DMS114 treated with DMSO at 0.1 percent for 48 hours (cell line): ENCODE data around the gene VRK1.
A peak's percentile ranks its signal among the peaks of the same experiment; 100 is the strongest.
"Not testable (repeated sequence)": the region's sequence is repeated elsewhere in the genome, so short reads cannot be mapped to it uniquely, and the experiment has no call there.

Source experiments
- DNase-seq: peaks from one replicate; lab custom pipeline; 2025; ENCODE audit not compliant: unreplicated experiment; lab: John Stamatoyannopoulos, UW

The VRK1 gene, protein sequence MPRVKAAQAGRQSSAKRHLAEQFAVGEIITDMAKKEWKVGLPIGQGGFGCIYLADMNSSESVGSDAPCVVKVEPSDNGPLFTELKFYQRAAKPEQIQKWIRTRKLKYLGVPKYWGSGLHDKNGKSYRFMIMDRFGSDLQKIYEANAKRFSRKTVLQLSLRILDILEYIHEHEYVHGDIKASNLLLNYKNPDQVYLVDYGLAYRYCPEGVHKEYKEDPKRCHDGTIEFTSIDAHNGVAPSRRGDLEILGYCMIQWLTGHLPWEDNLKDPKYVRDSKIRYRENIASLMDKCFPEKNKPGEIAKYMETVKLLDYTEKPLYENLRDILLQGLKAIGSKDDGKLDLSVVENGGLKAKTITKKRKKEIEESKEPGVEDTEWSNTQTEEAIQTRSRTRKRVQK

DNA sequence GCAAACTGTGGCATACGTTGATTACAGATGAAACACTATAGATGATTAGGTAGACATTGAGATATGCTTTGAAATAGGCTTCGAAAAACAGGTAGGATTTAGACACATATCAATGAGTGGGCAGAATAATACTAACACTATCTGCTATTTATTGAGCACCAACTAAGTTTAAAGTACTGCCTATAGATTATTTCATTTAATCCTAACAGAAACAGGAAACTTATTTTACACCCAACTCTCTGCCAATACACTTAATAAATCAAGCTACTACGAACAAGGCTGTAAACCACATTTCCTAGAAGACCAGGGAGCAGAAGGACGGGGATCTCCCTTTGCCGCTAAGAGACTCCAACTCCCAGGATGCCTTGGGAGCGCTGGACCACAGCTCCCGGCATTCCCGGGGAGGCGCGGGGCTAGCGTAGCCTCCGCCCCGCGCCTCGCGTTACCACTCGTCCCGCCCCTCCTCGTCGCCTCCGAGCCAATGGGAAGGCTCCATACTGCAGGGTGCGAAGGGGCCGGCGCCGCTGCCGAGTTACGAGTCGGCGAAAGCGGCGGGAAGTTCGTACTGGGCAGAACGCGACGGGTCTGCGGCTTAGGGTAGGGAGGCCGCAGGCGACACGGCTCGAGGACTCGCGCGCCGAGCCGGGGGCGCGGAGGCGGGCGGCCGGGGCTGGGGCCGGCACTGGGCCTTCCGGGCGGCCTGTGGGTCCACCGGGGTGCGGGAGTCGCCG lies at the start of gene VRK1:
Gene VRK1, plus strand, starts transcription at position 532 of the 731 bp plus-strand sequence. CDS start 36,090 bp downstream, outside the sequence.
- DNase-seq = peak; percentile 90

DNA sequence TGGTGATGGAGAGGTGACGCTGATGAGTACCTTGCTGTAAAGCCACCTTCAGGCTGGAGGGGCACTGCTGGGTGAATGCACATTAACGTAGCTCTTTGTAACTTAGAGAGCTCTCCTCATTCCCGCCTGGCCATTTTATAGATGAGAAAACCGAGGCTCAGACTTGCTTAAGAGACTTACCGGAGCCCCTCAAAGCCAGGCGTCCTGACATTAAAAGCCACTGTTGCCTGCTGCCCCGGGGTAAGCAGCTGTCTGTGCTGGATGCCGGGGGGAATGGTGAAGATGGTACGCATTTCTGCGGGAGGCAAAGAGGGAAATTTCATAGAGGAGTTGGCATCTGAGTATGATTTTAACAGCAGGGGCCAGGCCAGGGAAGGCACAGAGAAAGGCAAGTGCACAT lies 49.6 kb upstream of the VRK1 start:
- no peak for DNase-seq

DNA sequence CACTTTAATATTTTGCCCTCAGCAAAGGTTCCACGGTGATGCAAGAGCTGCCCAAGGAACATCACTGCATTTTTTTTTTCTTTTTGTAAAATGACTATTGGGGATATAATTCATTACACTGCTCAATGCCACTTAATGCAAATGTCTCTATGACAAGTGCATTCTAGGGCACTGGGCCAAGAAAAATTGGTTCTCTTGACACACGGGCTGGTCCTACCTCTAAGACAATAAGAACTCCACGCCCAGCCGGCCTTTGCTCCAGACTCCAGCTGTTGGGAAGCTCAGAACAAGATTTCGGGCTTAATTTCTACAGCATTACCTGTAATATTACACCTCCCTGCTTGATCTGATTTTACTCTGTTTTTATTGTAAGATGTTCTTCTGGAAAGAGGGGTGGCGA lies 48.8 kb upstream of the VRK1 start:
- no peak for DNase-seq

DNA sequence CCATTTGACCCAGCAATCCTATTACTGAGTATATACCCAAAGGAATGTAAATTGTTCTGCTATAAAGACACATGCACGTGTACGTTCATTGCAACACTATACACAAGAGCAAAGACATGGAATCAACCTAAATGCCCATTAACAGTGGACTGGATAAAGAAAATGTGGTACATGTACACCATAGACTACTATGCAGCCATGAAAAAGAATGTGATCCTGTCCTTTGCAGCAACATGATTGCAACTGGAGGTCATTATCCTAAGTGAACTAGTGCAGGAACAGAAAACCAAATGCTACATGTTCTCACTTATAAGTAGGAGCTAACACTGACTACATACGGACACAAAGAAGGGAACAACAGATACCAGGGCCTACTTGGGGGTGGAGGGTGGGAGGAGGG lies 45.7 kb upstream of the VRK1 start:
- DNase-seq = no peak

DNA sequence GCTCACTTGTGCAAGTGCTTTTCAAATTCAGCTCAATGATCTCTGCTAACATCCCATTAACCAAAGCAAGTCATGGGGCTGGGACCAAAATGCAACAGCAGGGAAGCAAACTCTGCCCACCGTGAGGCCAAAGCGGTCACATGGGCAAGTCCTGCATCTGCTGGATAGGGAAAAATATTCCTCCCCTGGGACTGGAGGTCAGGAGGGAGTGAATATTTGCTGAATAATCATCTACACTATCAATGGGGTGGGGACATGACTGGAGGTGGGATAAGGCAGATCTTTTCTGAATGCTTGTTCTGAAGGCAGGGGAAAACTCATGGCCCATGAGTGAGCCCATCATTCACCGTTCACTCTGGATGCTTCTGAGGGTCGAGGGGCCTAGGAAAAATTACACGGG lies 45.1 kb upstream of the VRK1 start:
- no peak for DNase-seq

DNA sequence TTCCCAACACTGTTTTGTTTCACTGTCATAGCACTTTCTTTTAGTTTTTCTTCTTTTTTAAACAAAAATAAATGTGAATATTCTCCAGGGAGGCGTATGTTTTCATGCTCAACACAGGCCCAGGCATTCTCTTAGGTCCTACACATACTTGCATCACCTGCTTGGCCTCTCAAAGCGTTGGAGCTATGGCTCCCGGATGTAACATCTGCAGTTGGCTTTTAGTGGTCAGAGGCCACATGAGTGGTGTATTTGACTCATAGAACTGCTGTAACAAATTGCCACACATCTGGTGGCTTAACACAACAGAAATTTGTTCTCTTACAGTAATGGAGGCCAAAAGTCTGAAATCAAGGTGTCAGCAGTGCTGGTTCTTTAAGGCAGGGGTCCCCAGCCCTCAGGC lies 44.6 kb upstream of the VRK1 start:
- no peak for DNase-seq

DNA sequence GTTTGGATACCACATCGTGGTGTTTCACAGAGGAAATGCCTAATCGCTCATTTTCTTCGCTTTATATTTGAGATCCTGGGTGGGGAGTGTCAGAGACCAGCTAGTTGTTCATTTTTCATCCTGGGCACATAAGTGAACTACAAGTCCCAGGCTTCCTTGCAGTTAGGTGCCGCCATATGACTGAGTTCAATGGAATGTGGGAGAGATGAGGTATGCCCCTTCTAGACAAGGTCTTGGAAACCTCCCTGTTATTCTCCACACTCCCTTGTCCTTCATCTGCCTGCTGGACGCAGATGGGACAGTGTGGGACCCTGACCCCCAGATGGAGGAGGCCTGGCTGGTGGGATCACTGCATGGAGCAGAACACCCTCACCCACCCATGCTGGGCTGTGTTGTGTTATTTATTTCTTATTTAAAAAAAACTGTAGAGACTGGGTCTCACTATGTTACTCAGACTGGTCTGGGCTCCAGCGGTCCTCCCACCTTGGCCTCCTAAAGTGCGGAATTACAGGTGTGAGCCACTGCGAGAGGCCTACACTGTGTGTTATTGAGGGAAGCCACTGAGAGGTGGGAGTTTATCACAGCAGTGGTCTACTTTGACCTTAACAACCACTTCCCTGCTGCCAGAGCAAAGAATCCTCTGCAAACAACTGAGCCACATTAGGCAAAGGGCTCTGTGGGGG lies 42.9 kb upstream of the VRK1 start:
- no peak for DNase-seq

DNA sequence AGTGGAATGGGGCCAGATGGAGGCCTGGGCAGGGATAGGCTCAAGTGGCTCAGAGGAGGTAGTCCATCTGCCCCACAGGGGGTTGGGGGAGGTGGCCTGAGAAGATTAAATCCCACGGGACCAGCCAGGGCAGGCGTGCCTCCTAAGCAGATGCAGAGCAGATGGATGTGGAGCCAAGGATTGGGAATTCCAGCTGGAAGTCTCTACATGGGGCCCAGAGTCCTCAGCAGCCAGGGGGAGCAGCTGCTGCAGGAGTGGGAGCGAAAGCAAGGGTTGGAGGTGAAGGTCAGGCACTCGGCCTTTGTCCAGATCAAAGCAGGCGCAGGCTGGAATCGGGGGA lies 42.4 kb upstream of the VRK1 start:
- no peak for DNase-seq

DNA sequence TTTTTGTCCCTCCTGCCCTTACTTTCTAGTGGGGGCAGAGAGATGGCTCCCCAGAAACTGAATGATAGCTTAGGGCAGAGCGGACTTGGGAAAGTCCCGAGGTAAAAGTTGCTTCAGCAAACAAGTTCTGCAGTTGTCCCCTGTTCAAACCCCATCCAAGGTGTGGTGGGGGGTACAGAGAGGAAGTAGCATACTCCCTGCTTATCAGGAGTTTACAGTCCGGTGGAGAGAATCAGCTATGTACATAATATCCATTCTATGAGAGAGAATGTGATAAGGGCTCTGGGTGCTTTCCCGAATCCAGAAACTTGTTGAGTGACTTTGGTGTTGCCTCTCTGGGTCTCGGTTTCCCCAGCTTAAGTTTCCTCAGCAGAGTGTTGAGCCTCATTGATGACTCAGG lies 40.4 kb upstream of the VRK1 start:
- DNase-seq = no peak

DNA sequence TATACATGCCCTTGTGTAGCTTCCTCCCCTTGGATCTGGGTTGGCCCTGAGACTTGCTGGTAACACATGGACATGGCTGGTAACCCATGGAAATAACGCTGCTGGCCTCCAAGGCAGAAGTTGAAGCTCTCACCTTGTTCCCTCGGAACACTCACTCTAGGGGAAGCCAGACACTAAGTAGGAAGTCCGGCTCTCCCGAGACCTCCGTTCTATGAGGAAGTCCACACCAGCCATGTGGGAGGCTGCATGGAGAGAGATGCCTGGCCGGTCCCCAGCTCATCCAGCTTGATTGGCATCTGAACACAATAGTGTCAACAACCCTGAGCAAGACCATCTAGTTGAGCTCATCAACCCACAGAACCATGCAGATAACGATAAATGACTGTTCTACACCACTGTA lies 39.7 kb upstream of the VRK1 start:
- DNase-seq = no peak

DNA sequence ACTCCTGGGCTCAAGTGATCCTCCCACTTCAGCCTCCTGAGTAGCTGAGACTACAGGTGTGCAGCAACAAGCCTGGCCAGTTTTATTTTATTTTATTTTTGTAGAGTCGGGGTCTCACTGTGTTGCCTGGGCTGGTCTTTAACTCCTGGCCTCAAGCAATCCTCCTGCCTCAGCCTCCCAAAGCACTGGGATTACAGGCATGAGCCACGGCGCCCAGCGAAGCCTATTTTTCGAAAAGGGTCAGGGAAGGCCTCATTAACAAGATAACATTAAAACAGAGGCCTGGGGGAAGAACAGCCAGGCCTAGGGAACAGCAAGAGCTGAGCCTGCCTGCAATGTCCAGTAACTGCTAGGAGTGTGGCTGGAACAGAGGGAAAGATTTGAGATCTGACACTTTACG lies 36.1 kb upstream of the VRK1 start:
- DNase-seq = no peak

DNA sequence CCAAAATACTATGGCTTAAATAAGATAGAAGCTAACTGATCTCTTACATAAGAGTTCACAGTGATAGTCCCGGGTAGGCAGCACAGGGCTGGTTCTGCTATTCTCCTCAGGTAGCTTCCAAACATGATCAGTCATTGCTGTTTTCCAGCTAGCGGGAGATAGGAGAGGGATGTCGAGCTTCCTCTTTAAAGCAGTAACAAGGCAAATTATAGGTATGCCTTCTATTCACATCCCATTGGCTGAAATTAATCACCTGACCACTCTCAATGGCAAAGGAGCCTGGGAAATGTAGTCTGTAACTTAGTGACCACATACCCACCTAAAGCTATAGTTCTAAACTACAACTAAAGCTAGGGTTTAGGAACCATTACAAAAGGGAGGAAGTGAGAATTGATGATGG lies 34.5 kb upstream of the VRK1 start:
- DNase-seq = peak; percentile 69

DNA sequence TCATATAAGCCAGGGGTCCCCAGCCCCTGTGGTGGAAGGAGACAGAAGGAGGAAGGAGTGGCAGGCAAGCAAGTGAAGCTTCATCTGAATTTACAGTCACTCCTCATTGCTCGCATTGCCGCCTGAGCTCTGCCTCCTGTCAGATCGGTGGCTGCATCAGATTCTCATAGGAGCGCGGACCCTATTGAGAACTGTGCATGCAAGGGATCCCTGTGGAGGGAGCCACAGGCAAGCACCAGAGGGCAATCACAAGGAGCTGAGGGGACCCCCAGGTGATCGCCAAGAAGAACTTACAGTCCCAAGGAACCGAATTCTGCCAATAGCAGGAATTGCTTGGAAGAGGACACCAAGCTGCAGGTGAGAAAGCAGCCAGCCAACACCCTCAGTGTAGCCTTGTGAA lies 33.2 kb upstream of the VRK1 start:
- no peak for DNase-seq

DNA sequence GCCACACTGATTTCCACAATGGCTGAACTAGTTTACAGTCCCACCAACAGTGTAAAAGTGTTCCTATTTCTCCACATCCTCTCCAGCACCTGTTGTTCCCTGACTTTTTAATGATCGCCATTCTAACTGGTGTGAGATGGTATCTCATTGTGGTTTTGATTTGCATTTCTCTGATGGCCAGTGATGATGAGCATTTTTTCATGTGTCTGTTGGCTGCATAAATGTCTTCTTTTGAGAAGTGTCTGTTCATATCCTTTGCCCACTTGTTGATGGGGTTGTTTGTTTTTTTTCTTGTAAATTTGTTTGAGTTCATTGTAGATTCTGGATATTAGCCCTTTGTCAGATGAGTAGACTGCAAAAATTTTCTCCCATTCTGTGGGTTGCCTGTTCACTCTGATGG lies 32.0 kb upstream of the VRK1 start:
- not testable (repeated sequence) for DNase-seq

DNA sequence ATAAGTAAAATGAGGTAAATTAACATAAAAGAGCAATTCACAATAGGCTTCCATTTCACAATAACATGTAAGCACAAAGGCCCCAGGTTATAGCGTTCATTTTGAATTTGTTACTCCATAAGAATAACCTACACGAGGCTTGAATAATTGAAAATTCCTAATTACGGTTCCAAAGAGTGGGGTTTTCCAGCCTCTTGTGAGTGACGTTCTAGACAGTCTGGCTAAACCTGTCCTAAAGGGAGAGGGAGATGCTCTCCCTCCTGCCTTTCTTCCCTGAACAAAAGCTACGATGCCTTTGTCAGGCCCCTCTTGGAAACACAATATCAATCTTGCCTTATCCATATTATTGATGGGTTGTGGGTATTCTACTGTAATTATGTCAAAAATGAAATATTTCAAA lies 24.3 kb upstream of the VRK1 start:
- DNase-seq = no peak

DNA sequence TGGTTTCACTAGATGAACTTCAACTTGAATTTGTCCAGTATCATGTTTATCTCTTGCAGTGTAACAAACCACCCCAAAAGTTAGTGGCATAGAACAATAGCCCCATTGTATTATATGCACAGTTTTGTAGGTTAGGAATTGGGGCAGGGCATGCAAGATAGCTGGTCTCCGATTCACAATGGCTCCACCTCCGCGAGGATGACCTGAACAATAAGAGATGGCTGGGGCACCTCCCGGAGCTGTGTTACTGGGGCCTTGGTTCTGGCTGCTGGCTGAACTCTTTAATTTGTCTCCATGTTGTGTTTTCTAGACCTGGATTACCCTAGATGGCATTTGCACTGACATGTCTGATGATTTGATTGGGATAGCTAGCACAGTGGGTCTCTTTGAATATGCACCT lies 20.4 kb upstream of the VRK1 start:
- DNase-seq = no peak

DNA sequence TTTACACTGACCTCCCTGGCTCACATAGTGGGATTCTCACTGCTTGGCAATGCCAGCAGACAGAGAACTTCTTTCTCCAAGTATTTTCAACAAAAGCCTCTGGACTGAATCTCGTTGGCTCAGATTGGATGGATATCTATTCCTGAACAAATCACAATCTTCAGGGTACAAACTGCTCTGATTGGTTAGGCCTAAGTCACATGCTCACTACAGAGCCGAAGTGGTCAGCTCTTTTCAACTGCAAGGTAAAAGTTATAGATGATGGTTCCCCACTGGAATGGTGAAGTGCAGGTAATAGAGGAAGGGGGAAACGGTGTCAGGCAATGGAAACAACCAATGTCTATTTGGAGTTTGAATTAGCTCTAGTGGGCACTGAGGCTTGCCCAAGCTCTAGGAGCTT lies 16.7 kb upstream of the VRK1 start:
- DNase-seq = no peak

DNA sequence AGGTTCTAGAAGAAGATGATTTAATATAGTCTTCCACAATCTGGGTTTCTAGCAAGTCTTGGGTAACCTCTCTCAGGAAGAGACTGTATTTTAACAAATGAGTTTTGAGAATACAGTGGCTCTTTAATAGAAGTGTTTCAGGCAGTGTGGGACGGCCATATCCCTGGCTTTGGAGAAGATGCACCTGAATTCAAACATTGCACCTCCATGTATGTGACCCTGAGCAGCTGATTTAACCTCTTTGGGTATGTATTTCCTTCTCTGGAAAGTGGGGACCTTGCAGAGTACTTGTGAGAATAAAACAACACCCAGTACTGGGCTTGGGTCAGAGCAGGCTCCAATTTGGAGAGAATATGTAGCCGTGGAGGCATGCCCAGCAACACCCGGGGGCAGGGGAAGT lies 15.8 kb upstream of the VRK1 start:
- DNase-seq = no peak

DNA sequence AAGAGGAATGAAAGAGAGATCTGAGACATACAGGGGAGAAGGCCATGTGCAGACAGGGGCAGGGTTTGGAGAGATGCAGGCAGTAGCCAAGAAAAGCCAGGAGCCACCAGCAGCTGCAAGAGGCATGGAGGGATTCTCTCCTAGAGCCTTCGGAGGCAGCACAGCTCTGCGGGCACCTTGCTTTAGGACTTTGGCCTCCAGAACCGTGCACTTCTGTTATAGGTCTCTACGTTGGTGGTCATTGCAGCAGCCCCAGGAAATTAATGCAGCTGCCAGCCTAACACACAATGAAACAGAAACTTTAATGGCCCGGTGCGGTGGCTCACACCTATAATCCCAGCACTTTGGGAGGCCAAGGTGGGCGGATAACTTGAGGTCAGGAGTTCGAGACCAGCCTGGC lies 14.7 kb upstream of the VRK1 start:
- DNase-seq = no peak

DNA sequence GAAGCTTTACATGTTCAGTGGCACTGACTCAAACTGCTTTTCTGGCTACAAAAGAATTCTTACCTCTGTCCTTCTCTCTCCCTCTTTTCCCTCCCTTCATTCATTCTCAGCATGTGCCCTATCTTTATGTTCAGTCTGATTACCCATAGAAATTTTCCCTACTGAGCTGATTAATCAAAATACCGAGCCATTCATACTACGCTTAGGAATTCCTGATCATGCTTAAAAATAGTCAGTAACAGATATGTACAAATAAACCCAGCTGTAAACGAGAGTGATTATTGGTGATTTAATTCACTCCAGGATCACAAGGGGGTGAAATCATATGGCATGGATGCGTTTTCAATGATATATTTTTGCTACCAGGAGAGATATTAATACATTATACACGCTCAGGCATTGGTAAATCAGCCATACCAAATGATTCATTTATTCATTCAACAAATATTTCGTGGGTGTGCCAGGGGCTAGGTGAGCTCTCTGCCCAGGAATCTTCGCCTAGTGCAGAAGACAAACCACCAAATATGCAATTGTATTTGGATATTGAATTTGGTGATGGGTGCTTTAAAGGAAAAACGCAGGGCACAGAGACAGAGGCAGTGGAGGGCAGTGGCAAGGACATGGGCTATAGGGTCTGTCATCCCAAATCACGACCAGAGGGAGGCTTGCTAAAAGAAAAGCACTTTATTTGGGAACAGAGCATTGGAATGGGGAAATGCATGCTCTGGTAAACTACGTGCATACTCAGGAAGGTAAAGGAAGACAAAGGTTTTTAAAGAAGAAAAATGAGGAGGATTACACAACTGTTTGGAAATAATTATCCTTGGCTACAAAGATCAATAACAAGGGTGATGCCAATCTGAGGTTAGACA lies 13.9 kb upstream of the VRK1 start:
- DNase-seq = no peak

DNA sequence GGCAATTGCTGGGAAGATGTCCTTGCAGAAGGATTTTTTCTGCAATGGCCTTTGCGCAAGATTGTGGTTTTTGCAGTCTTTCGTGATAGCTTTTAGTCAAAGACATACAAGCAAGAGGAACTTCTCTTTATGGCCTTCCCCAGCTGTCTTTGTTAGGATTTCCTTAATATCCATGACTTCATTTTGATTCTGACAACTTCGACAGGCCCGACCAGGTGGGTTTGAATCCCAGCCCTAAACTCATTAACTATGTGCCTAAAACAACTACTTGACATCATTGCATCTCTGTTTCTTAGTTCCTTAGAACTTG lies 13.3 kb upstream of the VRK1 start:
- no peak for DNase-seq
